GM12875 (cell line): ENCODE measurements around the gene RUNX2.

Experiments
- H3K4me3 ChIP-seq: one replicate; pipeline ENCODE4 v1.5.1; 2011; ENCODE audit warnings: low read depth, low read length, control low read depth
- TF ChIP-seq, protein P1 (sequence below): IDR thresholded peaks from 2 replicates; pipeline ENCODE4 v1.5.1; 2011; ENCODE audit warnings: low read depth, mild to moderate bottlenecking, control low read depth, inconsistent platforms, low read length, moderate library complexity, borderline replicate concordance; ENCODE audit not compliant: insufficient read depth

Gene RUNX2

DNA sequence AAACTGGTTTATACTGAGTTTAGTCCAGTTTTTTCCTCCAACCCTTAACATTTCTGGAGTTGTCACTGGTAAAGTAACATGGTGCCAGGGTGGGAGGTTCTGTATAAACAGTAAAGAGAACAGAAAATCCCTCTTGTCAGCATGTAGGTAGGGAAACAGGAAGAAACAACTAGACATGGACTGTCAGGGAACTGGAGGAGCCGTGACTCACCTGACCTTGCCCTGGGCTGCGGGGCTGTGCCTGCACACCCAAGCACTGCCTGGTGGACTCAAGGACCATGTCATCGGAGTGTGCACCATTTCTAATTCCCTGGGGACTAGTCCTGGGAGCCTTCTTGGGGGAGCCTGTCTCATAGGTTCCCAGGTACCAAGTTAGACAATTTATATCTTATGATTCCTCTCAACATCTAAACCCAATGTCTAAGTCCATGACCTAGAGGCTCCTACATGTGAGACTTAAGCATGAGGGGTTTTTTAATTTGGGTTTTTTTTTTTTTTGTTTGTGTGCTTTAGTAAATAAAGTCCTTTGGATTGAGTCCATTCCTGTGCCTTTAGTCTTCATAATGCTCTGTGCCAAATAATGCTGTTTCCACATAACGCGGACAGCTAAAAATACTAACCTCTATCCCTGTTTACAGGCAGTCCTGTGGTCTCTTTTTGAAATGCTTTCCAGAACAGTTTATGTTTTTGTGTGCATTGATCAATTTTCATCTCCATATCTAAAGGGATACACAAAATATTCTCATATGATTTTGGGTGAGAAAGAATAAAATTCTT lies 186.5 kb downstream of the RUNX2 start:
- no peak overlapping the region for H3K4me3 ChIP-seq
- TF ChIP-seq, protein P1, sequence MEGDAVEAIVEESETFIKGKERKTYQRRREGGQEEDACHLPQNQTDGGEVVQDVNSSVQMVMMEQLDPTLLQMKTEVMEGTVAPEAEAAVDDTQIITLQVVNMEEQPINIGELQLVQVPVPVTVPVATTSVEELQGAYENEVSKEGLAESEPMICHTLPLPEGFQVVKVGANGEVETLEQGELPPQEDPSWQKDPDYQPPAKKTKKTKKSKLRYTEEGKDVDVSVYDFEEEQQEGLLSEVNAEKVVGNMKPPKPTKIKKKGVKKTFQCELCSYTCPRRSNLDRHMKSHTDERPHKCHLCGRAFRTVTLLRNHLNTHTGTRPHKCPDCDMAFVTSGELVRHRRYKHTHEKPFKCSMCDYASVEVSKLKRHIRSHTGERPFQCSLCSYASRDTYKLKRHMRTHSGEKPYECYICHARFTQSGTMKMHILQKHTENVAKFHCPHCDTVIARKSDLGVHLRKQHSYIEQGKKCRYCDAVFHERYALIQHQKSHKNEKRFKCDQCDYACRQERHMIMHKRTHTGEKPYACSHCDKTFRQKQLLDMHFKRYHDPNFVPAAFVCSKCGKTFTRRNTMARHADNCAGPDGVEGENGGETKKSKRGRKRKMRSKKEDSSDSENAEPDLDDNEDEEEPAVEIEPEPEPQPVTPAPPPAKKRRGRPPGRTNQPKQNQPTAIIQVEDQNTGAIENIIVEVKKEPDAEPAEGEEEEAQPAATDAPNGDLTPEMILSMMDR: no peak

DNA sequence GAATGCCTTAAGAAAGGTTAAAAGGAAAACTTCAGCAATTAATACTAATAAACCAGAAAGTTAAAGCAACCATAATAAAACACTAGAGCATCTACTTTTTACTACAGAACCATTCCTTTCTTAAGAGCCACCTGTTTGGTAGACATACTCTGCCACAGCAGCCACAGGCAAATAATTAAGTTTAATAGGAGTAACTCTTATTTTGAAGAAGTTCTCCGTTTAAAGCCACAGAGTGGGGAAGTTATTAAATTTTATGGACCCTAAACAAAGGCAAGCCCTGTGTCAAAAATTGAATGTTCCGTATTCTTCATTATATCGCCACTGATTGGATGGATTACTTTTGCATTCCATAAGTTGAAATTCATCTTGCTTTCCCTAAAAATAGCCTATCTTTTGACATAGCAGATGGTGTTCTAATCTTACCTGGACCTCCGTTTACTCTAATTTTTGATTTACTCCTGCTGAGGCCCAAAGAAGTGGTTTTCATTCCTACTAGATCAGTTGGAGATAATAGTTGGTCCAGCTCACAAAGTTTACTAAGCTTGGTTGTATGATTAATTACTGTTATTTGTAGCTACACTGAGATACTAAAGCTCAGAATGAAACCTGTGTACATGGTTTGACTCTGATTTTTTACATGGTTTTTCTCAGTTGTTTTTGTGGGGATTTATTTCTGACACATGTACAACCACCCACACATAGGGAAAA lies 190.0 kb downstream of the RUNX2 start:
- H3K4me3 ChIP-seq: no peak overlapping the region
- TF ChIP-seq, protein P1: no peak

DNA sequence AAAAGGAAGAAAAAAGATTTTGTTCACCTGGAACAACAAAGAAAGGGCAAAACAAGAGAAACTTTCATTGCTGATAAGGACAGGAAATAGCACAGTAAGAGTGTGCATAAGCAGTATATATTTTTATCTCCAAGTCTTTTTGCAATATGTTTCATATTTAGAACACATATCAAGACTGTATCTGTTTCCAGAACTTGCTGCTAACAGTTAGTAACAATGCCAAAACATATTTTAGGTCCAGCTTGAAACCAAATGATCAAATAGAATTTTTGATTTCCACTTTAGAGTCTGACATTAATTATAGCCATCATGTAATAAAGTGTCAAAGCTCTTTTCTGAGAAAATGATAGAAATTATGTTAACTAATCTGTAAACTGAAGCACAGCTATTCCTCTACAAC lies 193.1 kb downstream of the RUNX2 start:
- no peak overlapping the region for H3K4me3 ChIP-seq
- TF ChIP-seq, protein P1: no peak

DNA sequence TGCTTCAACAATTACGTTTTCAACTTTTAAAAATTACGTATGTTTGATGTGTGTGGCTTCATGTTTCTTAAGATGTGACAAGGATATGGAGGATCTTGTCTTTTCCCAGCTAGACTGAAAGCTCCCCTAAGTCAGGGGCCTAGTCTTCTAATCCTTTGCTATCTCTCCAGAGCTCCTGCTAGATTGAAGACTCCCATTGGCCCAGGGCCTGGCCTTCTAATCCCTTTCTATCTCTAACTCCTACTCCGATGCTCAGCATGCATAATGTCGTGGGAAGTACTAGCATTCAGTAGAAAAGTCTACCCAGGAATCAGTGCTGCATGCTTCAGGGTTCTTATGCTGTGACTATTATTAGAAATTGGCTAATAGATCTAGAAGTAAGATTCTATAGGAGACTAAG lies 194.4 kb downstream of the RUNX2 start:
- TF ChIP-seq, protein P1: no peak
- H3K4me3 ChIP-seq: no peak overlapping the region

DNA sequence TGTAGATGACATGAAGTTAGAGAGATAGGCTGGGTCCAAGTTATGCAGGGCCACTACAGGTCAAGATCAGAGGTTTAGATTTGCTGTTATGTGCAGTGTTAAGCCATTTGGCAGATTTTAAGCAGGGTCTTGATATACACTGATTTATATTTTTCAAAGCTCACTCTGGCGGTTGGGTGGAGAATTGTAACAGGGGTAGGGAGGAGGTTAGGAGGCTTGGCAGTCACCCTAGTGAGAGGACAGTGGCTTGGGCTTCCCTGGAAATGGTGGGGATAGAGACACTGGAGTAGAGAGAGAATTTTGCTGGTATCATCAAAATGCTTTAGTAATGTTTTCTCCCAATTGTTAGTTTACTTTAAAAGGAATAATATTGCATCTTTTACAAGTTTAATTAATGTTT lies 199.1 kb downstream of the RUNX2 start:
- no peak overlapping the region for H3K4me3 ChIP-seq
- TF ChIP-seq, protein P1: no peak

DNA sequence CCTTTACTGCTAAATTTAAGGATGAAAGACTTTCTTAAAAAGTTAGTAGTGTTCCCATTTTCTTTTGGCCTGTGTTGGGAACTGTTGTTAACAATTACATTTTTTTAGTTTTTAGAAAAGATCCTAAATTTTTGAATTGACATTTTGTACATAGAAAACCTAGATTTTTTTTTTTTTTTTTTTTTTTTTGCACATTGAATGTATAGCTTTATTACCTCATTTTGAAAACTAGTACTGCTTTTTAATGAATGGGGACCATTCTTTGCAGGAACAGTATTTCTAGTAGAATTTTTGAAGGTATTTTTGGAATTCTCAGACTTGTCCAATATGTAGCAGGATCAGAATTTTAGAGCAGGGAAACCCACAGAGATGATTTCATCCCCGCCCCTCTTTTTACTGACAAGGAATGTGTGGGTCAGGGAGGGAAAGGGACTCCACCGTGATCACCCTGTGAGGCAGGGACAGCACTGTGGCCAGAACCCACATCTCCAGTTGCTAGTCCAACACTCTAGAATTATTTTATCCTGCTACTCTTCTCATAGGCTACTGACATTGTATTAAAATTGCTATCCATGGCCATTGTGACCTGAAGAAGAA lies 204.0 kb downstream of the RUNX2 start:
- TF ChIP-seq, protein P1: no peak

More for the DNA sequence above, 204.0 kb downstream of the RUNX2 start:
- no peak overlapping the region for H3K4me3 ChIP-seq
